ENCODE measurements around the gene NCOA1. TPM values are rescaled to one million over a fixed set of nuclear protein-coding genes. Genes with fewer than 3 reads are reported as not detected.

The NCOA1 gene
- total RNA-seq, 2 experiments from 2014 or later: 35.5 to 40.6 TPM

- H3K27me3 ChIP-seq (ENCODE audit: control insufficient read depth in 1 of 2, insufficient read depth in 2 of 2, low read length in 2 of 2): no peaks in the 10 kb centered on the region
- Mint-ChIP-seq H3K4me1 (ENCODE audit: low read depth) (no peaks in the 10 kb centered on the region), H3K4me3 (no peak overlapping the region), H3K27me3 (no peaks in the 10 kb centered on the region), H3K36me3 (ENCODE audit: low read depth) (peaks cover 48% of the 10 kb centered on the region), H3K27ac (no peak overlapping the region), H3K9me3 (no peaks in the 10 kb centered on the region)
- no peaks in the 10 kb centered on the region for H3K4me1 ChIP-seq (ENCODE audit: insufficient read depth, low read length)
- no peak overlapping the region for H3K4me3 ChIP-seq (ENCODE audit: low read length)
- no peaks in the 10 kb centered on the region for H3K9me3 ChIP-seq (ENCODE audit: control insufficient read depth in 1 of 2, insufficient read depth in 1 of 2, low read length in 2 of 2)
- DNase-seq: no peak
- intact Hi-C loops (cut with DNase I, micrococcal nuclease): no loop called here
- no peak for ATAC-seq (ENCODE audit: poor library complexity)
- peaks cover 14% of the 10 kb centered on the region for H3K36me3 ChIP-seq (ENCODE audit: insufficient read depth, low read length)
- no peak overlapping the region for H3K27ac ChIP-seq (ENCODE audit: low read depth in 1 of 2, low read length in 2 of 2)
- ChIA-PET CTCF (no interaction called here), POLR2A (no interaction called here)
- TF ChIP-seq, protein P1, sequence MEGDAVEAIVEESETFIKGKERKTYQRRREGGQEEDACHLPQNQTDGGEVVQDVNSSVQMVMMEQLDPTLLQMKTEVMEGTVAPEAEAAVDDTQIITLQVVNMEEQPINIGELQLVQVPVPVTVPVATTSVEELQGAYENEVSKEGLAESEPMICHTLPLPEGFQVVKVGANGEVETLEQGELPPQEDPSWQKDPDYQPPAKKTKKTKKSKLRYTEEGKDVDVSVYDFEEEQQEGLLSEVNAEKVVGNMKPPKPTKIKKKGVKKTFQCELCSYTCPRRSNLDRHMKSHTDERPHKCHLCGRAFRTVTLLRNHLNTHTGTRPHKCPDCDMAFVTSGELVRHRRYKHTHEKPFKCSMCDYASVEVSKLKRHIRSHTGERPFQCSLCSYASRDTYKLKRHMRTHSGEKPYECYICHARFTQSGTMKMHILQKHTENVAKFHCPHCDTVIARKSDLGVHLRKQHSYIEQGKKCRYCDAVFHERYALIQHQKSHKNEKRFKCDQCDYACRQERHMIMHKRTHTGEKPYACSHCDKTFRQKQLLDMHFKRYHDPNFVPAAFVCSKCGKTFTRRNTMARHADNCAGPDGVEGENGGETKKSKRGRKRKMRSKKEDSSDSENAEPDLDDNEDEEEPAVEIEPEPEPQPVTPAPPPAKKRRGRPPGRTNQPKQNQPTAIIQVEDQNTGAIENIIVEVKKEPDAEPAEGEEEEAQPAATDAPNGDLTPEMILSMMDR (IDR thresholded peaks at IDR 0.05): no peak
Observed at GRCh38 chr2:24723191-24723590, 232.1 kb downstream of the NCOA1 start.

DNA sequence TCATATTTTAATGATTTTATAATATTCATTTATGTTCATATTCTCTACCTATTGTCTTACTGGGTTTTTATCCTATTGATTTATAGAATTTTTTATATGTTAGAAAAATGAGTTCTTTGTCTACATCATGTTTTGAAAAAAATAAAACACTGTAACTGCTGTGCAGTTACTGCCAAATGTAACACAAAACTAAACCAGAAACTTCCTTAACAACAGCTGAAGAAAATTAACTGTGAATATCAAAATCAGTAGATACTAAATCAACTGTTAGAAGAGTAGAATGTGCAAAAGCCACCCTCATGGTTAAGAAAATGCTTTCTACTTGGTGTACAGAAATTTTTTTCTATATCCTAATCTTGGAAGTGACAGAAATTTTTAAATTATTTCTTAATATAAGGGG is 232.6 kb downstream of the NCOA1 start:
- Histone ChIP-seq H3K4me1 (ENCODE audit: insufficient read depth, low read length) (no peaks in the 10 kb centered on the region), H3K27ac (ENCODE audit: low read depth in 1 of 2, low read length in 2 of 2) (no peak overlapping the region), H3K9me3 (ENCODE audit: control insufficient read depth in 1 of 2, insufficient read depth in 1 of 2, low read length in 2 of 2) (no peaks in the 10 kb centered on the region), H3K4me3 (ENCODE audit: low read length) (no peak overlapping the region), H3K36me3 (ENCODE audit: insufficient read depth, low read length) (peaks cover 15% of the 10 kb centered on the region), H3K27me3 (ENCODE audit: control insufficient read depth in 1 of 2, insufficient read depth in 2 of 2, low read length in 2 of 2) (no peaks in the 10 kb centered on the region)
- no peaks in the 10 kb centered on the region for H3K4me1 Mint-ChIP-seq (ENCODE audit: low read depth)
- ATAC-seq (ENCODE audit: poor library complexity) (no peak), DNase-seq (no peak)
- TF ChIP-seq, protein P1 (IDR thresholded peaks at IDR 0.05): no peak
- CTCF ChIA-PET: no interaction called here
- no peaks in the 10 kb centered on the region for H3K9me3 Mint-ChIP-seq
- POLR2A ChIA-PET: no interaction called here
- no peaks in the 10 kb centered on the region for H3K27me3 Mint-ChIP-seq
- peaks cover 48% of the 10 kb centered on the region for H3K36me3 Mint-ChIP-seq (ENCODE audit: low read depth)
- H3K27ac Mint-ChIP-seq: no peak overlapping the region
- no peak overlapping the region for H3K4me3 Mint-ChIP-seq
- intact Hi-C loops (cut with DNase I, micrococcal nuclease): no loop called here

DNA sequence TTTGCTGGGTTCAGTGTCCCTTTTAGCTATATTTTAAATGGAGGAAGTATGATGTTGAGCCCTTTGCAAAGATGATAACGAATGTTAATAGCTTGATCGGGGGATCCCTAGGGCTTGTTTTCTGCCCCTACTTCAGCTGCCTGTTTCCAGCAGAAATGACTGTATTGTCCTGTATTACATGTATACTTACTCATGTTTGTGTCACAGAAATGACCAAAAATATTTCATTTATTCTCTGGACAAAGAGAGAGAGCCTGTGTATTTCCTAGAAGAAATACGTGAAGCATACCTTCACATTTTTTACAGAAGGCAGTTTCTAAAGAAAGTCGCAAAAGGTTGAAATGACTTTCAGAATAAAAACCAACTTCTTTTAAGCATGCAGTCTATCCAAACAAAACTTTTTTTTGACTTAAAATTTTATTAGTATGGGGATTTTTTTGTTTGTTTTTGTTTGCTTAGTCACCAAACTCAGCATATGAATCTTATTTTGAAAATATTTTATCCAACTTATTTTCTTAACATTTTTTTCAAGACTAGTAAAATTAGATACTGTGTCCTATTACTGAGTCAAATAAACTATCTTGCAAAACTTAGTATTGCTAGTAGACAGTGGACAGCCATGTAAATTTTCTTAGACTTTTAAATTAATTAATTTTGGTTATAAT is 233.2 kb downstream of the NCOA1 start:
- Mint-ChIP-seq H3K4me3 (no peak overlapping the region), H3K4me1 (ENCODE audit: low read depth) (no peaks in the 10 kb centered on the region), H3K27ac (no peak overlapping the region), H3K9me3 (no peaks in the 10 kb centered on the region), H3K27me3 (no peaks in the 10 kb centered on the region), H3K36me3 (ENCODE audit: low read depth) (peaks cover 50% of the 10 kb centered on the region)
- TF ChIP-seq, protein P1 (IDR thresholded peaks at IDR 0.05): no peak
- ChIA-PET POLR2A (no interaction called here), CTCF (no interaction called here)
- H3K9me3 ChIP-seq (ENCODE audit: control insufficient read depth in 1 of 2, insufficient read depth in 1 of 2, low read length in 2 of 2): no peaks in the 10 kb centered on the region
- no peak for ATAC-seq (ENCODE audit: poor library complexity)
- H3K36me3 ChIP-seq (ENCODE audit: insufficient read depth, low read length): peaks cover 19% of the 10 kb centered on the region
- H3K4me1 ChIP-seq (ENCODE audit: insufficient read depth, low read length): no peaks in the 10 kb centered on the region
- no peak overlapping the region for H3K4me3 ChIP-seq (ENCODE audit: low read length)
- no peaks in the 10 kb centered on the region for H3K27me3 ChIP-seq (ENCODE audit: control insufficient read depth in 1 of 2, insufficient read depth in 2 of 2, low read length in 2 of 2)
- no peak for DNase-seq
- H3K27ac ChIP-seq (ENCODE audit: low read depth in 1 of 2, low read length in 2 of 2): no peak overlapping the region
- intact Hi-C loops (cut with DNase I, micrococcal nuclease): no loop called here

All from CD4-positive, alpha-beta T cell (primary cell).